Epithelial cell of prostate (primary cell): ENCODE results near the gene SNX18.
A peak's percentile ranks its signal among the peaks of the same experiment; 100 is the strongest.
"Not testable (repeated sequence)": the region's sequence is repeated elsewhere in the genome, so short reads cannot be mapped to it uniquely, and the experiment has no call there.

Source experiments
- DNase-seq: peaks from one replicate; pipeline ENCODE4 v3.0.0-alpha.2; 2011; ENCODE audit warnings: low read depth, low spot score
- H3K27ac ChIP-seq: fragments of 450-650 bp; 2 replicates; pipeline ENCODE4 v1.5.1; 2017; ENCODE audit warnings: mild to moderate bottlenecking

SNX18 gene

DNA sequence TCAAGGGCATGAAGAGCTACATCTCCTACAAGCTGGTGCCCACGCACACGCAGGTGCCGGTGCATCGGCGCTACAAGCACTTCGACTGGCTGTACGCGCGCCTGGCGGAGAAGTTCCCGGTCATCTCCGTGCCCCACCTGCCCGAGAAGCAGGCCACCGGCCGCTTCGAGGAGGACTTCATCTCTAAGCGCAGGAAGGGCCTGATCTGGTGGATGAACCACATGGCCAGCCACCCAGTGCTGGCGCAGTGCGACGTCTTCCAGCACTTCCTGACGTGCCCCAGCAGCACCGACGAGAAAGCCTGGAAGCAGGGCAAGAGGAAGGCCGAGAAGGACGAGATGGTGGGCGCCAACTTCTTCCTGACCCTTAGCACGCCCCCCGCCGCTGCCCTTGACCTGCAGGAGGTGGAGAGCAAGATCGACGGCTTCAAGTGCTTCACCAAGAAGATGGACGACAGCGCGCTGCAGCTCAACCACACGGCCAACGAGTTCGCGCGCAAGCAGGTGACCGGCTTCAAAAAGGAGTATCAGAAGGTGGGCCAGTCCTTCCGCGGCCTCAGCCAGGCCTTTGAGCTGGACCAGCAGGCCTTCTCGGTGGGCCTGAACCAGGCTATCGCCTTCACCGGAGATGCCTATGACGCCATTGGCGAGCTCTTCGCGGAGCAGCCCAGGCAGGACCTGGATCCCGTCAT is 1.4 kb downstream of the SNX18 start:
- H3K27ac ChIP-seq: no peak overlapping the region
- DNase-seq: no peak

GRCh38 chr5:54519509-54519876 is 1.9 kb downstream of the SNX18 start:
- H3K27ac ChIP-seq: peak overlapping the region; percentile 61
- no peak for DNase-seq

DNA sequence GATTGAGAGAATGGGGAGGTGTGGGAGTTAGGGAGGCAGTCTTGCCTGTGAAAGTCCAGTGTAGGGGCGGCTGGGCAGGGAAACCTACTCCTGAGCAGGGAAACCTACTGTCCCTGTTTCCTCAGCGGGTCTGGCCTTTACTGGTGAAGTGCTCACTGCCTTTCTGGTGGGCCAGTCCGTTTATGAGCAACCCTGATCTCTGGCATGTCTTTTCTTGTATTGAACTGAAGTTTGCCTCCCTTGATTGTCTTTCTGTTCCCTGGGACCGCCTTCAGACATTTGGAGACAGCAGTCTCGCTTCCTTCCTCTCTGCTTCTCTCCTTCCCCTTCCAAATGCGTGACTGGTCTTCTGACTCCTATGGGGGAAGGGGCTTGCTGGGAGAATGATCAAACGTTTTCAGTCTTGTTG is 2.9 kb downstream of the SNX18 start:
- H3K27ac ChIP-seq: peak overlapping the region; percentile 61
- no peak for DNase-seq

DNA sequence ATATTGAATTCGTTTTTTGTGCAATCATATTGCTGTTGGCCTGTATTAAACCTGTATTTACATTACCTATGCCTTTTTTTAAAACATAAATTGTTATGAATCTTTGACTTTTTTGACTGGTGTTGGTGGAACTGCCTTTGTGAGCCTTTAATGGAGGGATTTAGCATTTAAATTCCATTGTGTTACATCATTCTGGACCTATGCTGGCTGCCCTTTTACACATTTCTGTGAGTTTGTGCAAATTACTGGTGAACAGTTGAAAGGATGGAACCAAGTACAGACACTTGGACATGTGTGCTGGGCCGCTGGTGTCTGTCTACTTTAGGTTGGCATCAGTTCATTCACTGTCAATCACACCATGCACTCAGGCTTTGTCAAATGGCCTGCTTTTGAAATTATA is 3.4 kb downstream of the SNX18 start:
- DNase-seq: no peak
- H3K27ac ChIP-seq: peak overlapping the region; percentile 61

DNA sequence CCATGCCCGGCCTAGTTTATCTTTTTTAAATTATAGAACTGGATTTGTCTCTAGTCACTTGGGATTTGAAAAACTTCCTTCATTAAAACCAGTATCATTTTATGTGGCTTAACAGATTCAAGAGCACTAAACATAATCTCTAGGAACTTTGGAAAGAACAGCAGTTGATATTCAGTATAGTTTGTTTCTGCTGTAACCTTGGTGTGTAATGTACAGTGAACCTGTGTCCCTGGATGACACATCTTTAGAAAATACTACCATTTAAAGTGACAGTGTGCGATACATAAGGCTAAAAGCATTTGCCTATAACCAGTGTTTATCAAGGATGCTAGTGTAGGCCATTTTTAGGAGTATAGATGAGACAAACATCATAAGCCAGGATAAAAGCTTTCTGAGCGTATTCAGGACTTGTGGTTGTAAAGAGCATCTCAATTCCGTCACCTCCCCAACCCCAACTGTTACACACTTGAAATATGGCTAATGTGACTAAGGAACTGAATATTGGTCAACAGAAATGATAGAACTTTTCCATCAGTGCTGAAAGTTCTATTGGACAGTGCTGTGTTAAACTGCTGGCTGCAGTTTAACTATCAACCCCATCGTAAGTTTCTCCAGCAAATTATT is 4.4 kb downstream of the SNX18 start:
- DNase-seq: no peak
- no peak overlapping the region for H3K27ac ChIP-seq

DNA sequence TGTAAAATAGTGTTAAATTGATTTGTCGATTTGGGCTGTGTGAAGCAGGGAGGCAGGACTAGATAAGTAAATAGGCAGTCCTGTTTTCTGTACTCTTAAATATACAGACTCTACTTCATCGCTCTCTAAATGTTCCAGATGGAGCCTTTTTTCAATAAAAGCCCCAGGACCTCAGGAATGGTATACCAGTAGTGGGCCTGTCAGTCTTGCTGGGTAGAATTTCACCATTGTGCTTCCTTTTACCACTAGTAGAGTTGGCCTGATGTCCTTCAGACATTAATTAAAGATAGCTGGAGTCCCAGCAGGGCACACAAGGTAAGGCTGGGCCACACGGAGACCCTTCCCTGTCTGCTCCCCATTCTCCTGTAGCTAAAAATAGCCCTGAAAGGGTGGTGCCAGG is 6.0 kb downstream of the SNX18 start:
- no peak overlapping the region for H3K27ac ChIP-seq
- no peak for DNase-seq

- no peak overlapping the region for H3K27ac ChIP-seq
- no peak for DNase-seq
Observed at GRCh38 chr5:54524082-54524481, 6.5 kb downstream of the SNX18 start.

DNA sequence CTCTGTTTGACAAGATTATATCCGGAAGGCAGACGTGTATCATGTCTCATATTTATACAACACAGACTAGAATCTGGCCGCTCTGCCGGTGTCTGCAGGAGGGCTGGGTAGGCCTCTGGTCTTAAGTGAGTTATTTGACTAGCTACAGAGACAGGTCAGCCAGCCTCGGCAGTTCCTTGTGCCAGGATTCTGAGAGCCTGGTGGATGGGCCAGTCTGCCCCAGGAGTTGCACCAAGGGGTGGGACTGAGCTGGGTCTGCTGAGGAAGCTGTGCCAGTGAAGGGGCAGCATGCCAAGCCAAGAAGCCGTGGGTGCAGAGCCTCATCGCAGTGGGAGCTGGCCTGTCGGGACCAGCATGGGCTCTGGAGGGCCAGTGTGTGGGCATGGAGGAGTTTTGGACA is 7.1 kb downstream of the SNX18 start:
- no peak for DNase-seq
- no peak overlapping the region for H3K27ac ChIP-seq

- no peak overlapping the region for H3K27ac ChIP-seq
Observed at GRCh38 chr5:54525261-54525660, 7.7 kb downstream of the SNX18 start.

DNA sequence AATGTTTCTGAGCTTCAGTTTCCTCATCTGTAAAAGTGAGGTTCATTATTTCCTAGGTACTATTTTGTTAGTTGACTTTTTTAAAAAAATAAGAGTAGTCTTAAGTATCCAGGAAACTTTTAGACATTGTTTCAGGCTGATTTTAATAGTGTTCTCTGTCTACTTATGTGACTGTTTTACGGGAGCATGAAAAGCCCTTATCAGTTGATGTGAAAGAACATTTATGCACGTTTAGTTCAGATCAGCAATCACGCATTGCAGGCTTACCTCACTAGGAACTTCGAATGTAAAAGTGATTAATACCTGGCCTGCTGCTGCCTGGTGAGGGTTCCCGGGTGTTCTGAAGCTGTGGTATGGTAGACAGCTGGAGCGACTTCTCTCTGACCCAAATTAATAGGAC is 8.1 kb downstream of the SNX18 start:
- DNase-seq: no peak
- no peak overlapping the region for H3K27ac ChIP-seq

More at GRCh38 chr5:54525261-54525660, 7.7 kb downstream of the SNX18 start:
- DNase-seq: no peak

- H3K27ac ChIP-seq: no peak overlapping the region
- DNase-seq: no peak
Observed at GRCh38 chr5:54526604-54527288, 9.2 kb downstream of the SNX18 start.

- no peak for DNase-seq
- H3K27ac ChIP-seq: no peak overlapping the region
Observed at GRCh38 chr5:54528633-54529209, 11.2 kb downstream of the SNX18 start.

- DNase-seq: no peak
- no peak overlapping the region for H3K27ac ChIP-seq
Observed at GRCh38 chr5:54529565-54529964, 12.0 kb downstream of the SNX18 start.

DNA sequence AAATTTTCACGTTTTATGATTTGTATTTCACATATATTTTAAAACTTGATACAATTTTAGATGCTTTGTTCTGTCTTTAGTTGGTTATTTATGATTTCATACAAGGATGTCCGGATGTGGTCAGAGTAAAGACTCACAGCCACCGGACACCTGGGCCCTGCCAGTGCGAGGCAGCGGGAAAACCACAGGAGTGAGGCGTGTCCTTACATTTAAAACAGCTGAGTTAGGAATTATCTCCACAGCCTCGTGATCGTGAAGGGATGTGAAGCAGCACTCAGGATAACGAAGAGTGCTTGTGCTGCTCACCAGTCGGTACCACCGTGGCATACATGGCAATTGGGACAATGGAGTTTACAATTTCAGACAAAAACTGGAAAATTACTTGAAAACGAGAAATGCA is 14.0 kb downstream of the SNX18 start:
- no peak for DNase-seq
- H3K27ac ChIP-seq: peak overlapping the region; percentile 53

DNA sequence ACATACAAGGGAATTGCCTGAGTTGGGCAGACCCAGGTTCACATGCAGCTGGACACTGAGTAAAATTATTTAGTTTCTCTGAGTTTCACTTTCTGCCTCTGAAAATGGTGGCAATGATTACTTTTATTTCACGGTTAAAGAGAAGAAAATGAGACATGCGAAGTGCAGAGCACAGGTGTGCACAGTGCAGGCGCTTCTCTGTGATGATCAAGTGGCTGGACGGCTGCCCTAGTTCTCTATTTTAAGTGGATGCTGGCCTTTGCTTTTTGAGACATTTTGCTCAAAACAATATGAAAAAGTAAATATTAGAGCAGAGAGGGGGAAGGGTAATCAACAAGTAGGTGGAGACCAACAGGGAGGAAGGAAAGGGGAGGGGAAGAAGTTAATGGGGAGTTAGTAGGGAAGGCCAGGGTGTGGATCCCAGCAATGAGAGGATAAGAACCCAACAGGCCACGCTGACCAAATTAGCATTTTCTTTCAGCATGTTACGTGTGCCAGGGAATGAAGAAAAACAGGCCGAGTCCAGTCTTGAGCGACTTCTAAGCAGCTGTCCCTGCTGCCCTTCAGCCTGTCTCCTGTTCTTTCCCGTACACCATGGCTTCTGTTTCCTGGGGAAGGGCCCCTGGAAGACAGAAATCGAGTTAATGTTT is 16.1 kb downstream of the SNX18 start:
- peak overlapping the region; percentile 51 for H3K27ac ChIP-seq
- no peak for DNase-seq

DNA sequence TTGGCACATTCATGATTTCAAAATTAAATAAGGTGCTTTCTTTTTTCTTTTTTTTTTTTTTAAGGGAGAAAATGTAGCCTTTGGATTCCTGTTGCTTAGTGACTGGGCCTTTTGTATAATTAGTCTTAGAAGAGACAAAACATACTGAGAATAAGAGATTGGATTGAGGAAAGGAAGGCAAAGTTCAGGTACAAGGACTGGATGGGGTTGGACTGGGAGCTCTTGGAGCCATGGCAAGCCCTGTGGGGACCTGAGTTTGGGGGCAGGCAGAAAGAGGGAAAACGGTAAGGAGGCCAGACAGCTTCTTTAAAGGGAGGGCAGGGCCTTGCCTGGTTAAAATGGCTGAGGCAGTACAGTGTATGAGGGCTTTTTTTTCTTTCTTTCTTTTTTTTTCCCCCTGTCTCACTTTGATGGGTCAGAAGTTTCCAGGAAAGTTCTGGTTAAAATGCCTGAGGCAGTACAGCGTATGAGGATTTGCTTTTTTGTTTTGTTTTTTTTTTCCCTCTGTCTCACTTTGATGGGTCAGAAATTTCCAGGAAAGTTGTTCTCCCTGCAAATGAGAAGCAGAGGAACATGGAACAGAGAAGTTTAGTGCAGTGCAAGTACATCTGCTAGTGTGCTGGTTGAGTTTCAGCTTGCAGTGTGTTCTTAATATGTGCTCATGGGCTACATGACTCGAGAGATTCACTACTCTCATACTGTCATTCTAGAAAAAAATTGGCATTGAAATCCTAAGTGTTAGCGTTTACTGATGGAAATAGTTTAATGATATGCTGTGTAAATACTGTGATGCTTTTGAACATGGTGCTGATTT is 16.8 kb downstream of the SNX18 start:
- no peak for DNase-seq
- H3K27ac ChIP-seq: peak overlapping the region; percentile 51

DNA sequence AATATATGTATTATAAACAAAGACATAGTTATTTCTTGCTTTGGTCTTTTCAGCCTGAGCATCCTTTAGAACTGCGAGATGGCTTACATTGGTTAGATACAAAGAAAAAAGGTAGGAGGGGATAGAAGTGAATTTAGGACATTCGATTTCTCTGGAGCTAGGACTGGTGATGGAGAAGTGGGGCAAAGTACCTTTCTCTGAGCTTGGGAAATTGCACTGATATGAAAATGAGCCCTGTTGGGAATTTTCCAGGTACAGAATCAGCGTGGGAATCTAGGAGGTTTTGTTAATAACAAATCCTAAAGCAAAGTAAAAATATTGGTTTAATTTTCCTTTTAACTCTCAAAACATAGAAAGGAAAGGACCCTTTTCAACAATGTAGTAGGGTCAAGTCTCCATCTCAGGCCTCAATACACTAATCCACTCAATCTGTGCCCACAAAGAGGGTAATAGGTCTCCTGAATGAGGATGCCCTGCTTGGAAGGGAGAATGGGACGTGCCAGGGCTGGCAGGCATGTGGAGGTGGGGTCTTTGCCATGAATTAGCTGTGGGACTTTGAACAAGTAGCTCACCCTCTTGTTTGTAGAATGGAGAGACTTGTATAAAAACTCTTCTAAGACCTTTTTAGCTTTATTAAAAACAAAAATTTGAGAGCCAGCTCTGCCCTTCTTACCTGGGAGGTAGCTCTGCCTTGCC is 17.7 kb downstream of the SNX18 start:
- DNase-seq: no peak
- no peak overlapping the region for H3K27ac ChIP-seq

DNA sequence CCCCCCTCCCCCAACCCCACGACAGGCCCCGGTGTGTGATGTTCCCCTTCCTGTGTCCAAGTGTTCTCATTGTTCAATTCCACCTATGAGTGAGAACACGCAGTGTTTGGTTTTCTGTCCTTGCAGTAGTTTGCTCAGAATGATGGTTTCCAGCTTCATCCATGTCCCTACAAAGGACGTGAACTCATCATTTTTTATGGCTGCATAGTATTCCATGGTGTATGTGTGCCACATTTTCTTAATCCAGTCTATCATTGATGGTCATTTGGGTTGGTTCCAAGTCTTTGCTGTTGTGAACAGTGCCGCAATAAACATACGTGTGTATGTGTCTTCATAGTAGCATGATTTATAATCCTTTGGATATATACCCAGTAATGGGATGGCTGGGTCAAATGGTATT is 18.8 kb downstream of the SNX18 start:
- DNase-seq, H3K27ac ChIP-seq: not testable (repeated sequence)

- DNase-seq, H3K27ac ChIP-seq: not testable (repeated sequence)
Observed at GRCh38 chr5:54536861-54537260, 19.3 kb downstream of the SNX18 start.
